GM12865 (cell line): ENCODE results near the gene RNF220.

ENCODE experiments used
- DNase-seq: peaks from one replicate; pipeline ENCODE4 v3.0.0; 2010; ENCODE audit warnings: low read depth
- H3K4me3 ChIP-seq: 2 replicates; pipeline ENCODE4 v1.5.1; 2011; ENCODE audit warnings: mild to moderate bottlenecking, low read depth, low read length, control low read depth
- TF ChIP-seq, protein P1 (sequence below): IDR thresholded peaks from 2 replicates; pipeline ENCODE4 v1.5.1; 2011; ENCODE audit warnings: low read length, control low read depth, low read depth, inconsistent platforms; ENCODE audit not compliant: insufficient read depth; ENCODE audit errors: missing control alignments

Gene RNF220

DNA sequence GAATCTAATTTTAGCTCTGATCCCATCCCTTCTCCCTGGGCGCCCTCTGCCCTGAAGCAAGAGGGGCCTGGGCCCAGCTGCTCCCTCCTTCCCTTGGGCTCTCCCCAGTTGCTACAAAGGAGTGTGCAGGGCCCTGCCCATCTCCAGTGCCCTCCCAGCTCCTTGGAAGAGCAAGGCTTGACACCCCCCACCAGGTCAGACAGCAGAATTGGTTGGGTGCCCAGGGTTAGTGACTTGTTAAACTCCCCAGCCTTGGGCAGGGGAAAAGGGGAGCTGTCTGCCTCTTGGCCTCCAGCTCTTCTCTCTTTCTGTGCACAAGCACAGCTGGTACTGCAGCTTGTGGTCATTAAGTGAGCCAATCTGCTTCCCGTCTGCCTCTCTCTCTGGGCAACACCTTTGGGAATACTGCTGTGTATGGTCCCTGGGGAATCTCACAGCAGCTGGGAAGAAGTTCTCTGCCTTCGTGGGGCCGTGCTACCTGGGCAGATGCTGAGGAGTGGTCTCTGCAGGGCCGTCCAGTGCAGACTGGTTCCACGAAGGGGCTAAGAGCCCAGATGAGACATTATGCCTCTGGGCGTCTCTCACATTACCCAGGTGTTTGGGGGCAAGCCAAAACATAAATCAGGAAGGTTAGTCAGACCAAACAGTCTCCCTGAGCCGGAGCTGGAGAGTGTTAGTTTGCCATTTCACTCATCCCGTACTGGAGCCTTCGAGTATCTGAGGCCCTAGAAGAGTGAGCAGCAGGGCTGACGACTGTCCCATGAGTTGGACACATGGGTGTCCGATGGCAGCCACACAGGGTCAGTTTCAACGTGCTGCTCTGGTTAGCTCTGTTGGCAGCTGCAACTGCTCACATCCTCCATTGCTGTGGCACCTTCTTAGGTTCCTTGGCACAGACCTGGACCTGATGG is 231.9 kb downstream of the RNF220 start:
- no peak for DNase-seq

DNA sequence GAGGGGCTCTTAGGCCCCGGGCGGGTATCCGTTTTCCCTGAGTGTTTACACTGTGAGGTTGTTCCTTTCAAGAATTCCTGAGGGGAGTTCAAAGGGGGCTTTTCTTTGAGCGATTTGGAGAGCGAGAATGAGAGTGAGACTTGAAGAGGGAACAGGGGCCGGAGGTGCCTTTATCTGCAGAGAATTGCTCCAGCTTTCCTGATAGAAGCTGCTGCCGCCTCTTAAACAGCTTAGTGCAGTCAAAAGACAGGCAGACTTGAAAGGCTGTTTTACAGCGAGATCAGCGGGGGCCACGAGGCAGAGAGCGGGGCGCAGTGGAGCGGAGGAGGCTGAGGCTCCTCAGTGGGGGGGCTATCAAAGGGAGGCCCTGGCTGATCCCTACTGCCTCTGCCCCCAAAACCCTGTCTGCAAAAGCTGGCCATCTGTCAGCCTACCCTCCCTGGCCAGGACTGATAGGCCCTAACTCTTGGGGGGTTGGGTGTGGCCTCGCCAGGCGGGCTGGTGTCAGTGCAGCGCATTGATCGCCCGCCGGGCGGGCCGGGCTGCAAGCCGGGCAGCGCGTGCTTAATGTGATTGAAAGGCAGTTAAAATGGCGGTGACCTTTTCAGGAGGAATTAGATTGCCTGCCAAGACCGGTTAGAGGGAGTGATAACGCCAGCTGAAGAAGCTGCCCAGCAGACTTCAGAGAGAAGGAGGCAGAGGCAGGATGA is 232.8 kb downstream of the RNF220 start:
- TF ChIP-seq, protein P1, sequence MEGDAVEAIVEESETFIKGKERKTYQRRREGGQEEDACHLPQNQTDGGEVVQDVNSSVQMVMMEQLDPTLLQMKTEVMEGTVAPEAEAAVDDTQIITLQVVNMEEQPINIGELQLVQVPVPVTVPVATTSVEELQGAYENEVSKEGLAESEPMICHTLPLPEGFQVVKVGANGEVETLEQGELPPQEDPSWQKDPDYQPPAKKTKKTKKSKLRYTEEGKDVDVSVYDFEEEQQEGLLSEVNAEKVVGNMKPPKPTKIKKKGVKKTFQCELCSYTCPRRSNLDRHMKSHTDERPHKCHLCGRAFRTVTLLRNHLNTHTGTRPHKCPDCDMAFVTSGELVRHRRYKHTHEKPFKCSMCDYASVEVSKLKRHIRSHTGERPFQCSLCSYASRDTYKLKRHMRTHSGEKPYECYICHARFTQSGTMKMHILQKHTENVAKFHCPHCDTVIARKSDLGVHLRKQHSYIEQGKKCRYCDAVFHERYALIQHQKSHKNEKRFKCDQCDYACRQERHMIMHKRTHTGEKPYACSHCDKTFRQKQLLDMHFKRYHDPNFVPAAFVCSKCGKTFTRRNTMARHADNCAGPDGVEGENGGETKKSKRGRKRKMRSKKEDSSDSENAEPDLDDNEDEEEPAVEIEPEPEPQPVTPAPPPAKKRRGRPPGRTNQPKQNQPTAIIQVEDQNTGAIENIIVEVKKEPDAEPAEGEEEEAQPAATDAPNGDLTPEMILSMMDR, result no peak
- H3K4me3 ChIP-seq, result no peak overlapping the region
- no peak for DNase-seq

More for the DNA sequence above, 231.9 kb downstream of the RNF220 start:
- no peak overlapping the region for H3K4me3 ChIP-seq
- TF ChIP-seq, protein P1, result no peak

DNA sequence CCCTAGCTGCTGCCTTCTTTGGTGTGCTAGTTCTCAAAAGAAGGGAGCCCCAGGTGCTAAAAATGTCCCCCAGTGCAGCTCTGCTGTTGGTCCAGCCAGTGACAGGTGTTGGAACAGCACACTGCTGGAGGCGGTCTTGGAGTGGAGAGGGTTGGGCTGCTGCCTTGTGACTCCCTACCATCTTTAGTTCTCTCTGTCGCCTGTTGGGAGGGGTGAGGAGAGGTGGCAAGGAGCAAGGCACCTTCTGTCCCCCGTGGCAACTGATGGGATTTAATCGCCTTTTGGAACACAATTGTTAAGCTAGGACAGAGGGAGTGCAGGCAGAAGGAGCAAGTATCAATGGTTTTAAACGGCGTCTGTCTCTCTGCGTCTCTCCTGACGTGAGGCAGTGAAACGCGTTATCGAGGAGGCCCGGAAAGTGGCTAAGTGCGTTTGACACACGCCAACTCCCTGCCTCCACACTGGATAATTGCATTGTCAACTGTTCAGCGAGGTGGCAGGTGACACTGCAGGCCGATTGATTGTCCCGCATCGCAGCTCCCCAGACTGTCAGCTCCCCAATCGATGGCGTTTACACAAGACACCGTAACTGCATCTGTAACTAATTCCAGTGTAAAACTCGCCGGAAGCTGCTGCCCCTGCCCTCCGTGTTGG is 235.3 kb downstream of the RNF220 start:
- TF ChIP-seq, protein P1, result no peak
- no peak for DNase-seq
- no peak overlapping the region for H3K4me3 ChIP-seq

GRCh38 chr1:44641126-44642102 is 236.4 kb downstream of the RNF220 start:
- DNase-seq, result no peak
- TF ChIP-seq, protein P1, result no peak
- no peak overlapping the region for H3K4me3 ChIP-seq

- no peak for DNase-seq
- TF ChIP-seq, protein P1, result no peak
- no peak overlapping the region for H3K4me3 ChIP-seq
Measured at GRCh38 chr1:44642255-44642654, 237.2 kb downstream of the RNF220 start.

GRCh38 chr1:44642925-44643324 is 237.9 kb downstream of the RNF220 start:
- TF ChIP-seq, protein P1, result no peak
- no peak for DNase-seq

More at GRCh38 chr1:44642925-44643324, 237.9 kb downstream of the RNF220 start:
- H3K4me3 ChIP-seq, result no peak overlapping the region
